ENCODE data around the gene STX10.

- TF ChIP-seq, protein P1, sequence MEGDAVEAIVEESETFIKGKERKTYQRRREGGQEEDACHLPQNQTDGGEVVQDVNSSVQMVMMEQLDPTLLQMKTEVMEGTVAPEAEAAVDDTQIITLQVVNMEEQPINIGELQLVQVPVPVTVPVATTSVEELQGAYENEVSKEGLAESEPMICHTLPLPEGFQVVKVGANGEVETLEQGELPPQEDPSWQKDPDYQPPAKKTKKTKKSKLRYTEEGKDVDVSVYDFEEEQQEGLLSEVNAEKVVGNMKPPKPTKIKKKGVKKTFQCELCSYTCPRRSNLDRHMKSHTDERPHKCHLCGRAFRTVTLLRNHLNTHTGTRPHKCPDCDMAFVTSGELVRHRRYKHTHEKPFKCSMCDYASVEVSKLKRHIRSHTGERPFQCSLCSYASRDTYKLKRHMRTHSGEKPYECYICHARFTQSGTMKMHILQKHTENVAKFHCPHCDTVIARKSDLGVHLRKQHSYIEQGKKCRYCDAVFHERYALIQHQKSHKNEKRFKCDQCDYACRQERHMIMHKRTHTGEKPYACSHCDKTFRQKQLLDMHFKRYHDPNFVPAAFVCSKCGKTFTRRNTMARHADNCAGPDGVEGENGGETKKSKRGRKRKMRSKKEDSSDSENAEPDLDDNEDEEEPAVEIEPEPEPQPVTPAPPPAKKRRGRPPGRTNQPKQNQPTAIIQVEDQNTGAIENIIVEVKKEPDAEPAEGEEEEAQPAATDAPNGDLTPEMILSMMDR (IDR thresholded peaks at IDR 0.05 in 2 of 3, conservative IDR thresholded peaks at IDR 0.05 in 1 of 3; ENCODE audit: insufficient read depth in 2 of 3, low read depth in 1 of 3, low read length in 3 of 3), result no peak
- TF ChIP-seq MXI1 (IDR thresholded peaks at IDR 0.05; ENCODE audit: low read depth, low read length), result no peak
- TF ChIP-seq XRCC3 (IDR thresholded peaks at IDR 0.05), result no peak
- no peak for TF ChIP-seq EZH2 (IDR thresholded peaks at IDR 0.05; ENCODE audit: borderline replicate concordance, low read depth, low read length)
- TF ChIP-seq JUND (IDR thresholded peaks at IDR 0.05; ENCODE audit: borderline replicate concordance, low read depth, low read length), result no peak
- TF ChIP-seq JUND (tag; IDR thresholded peaks at IDR 0.05; ENCODE audit: borderline replicate concordance, low read depth, low read length), result no peak
- TF ChIP-seq ZBED1 (IDR thresholded peaks at IDR 0.05), result no peak
- TF ChIP-seq, protein P2, sequence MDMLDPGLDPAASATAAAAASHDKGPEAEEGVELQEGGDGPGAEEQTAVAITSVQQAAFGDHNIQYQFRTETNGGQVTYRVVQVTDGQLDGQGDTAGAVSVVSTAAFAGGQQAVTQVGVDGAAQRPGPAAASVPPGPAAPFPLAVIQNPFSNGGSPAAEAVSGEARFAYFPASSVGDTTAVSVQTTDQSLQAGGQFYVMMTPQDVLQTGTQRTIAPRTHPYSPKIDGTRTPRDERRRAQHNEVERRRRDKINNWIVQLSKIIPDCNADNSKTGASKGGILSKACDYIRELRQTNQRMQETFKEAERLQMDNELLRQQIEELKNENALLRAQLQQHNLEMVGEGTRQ (CRISPR knock-in tag; IDR thresholded peaks at IDR 0.05), result no peak
- TF ChIP-seq, protein P3, sequence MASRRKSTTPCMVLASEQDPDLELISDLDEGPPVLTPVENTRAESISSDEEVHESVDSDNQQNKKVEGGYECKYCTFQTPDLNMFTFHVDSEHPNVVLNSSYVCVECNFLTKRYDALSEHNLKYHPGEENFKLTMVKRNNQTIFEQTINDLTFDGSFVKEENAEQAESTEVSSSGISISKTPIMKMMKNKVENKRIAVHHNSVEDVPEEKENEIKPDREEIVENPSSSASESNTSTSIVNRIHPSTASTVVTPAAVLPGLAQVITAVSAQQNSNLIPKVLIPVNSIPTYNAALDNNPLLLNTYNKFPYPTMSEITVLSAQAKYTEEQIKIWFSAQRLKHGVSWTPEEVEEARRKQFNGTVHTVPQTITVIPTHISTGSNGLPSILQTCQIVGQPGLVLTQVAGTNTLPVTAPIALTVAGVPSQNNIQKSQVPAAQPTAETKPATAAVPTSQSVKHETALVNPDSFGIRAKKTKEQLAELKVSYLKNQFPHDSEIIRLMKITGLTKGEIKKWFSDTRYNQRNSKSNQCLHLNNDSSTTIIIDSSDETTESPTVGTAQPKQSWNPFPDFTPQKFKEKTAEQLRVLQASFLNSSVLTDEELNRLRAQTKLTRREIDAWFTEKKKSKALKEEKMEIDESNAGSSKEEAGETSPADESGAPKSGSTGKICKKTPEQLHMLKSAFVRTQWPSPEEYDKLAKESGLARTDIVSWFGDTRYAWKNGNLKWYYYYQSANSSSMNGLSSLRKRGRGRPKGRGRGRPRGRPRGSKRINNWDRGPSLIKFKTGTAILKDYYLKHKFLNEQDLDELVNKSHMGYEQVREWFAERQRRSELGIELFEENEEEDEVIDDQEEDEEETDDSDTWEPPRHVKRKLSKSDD (conservative IDR thresholded peaks at IDR 0.05; ENCODE audit: low read length), result no peak
- TF ChIP-seq KLF16 (IDR thresholded peaks at IDR 0.05), result no peak
- no peak for TF ChIP-seq ZNF76 (CRISPR knock-in tag; IDR thresholded peaks at IDR 0.05; ENCODE audit: borderline replicate concordance)
Measured at GRCh38 chr19:13097033-13097462, 53.1 kb downstream of the STX10 start.

Measured in K562 (cell line).